ENCODE results near the gene PGGT1B. TPM values are rescaled to one million over a fixed set of nuclear protein-coding genes. Genes with fewer than 3 reads are reported as not detected.
"Not testable (repeated sequence)": the region's sequence is repeated elsewhere in the genome, so short reads cannot be mapped to it uniquely, and the experiment has no call there.

The PGGT1B gene
- polyA plus RNA-seq, 1 experiment = 4.1 TPM

GRCh38 chr5:115263078-115263380 lies 352 bp upstream of the PGGT1B start:
- DNase-seq (ENCODE audit: low read depth, low spot score) = no peak
- Histone ChIP-seq H3K4me3 (ENCODE audit: low read depth, low read length) (peak overlapping the region; percentile 84), H3K27ac (ENCODE audit: low read depth, low read length) (peak overlapping the region; percentile 89), H3K27me3 (ENCODE audit: control insufficient read depth, insufficient read depth, low read length) (no peaks in the 10 kb centered on the region), H3K9me3 (ENCODE audit: control insufficient read depth, insufficient read depth, low read length) (peaks cover 3% of the 10 kb centered on the region; the same call in 1 of the 2 replicates)
- no peak for TF ChIP-seq CTCF (IDR thresholded peaks at IDR 0.05; ENCODE audit: low read depth, low read length)
- CTCF ChIA-PET = interaction anchor here (0.8 to 2.2 kb wide), 3 partner anchors 12 to 165 kb away, joined by 3 to 9 read pairs (median 5); no protein-coding TSS in a partner anchor
- POLR2A ChIA-PET = interaction anchor here (0.6 kb wide), 1 partner anchor 90 kb away, joined by 4 read pairs; no protein-coding TSS in a partner anchor

GRCh38 chr5:115262011-115262320 lies 711 bp downstream of the PGGT1B start:
- CTCF ChIA-PET = interaction anchor here (0.5 to 2.2 kb wide), 6 partner anchors 11 to 341 kb away, joined by 3 to 9 read pairs (median 4); no protein-coding TSS in a partner anchor
- POLR2A ChIA-PET = no interaction called here

GRCh38 chr5:115260248-115260647 lies 2.4 kb downstream of the PGGT1B start:
- no peak for DNase-seq (ENCODE audit: low read depth, low spot score)
- Histone ChIP-seq H3K9me3 (ENCODE audit: control insufficient read depth, insufficient read depth, low read length) (peaks cover 3% of the 10 kb centered on the region; the same call in 1 of the 2 replicates), H3K27me3 (ENCODE audit: control insufficient read depth, insufficient read depth, low read length) (no peaks in the 10 kb centered on the region), H3K4me3 (ENCODE audit: low read depth, low read length) (no peak overlapping the region), H3K27ac (ENCODE audit: low read depth, low read length) (no peak overlapping the region)
- no peak for TF ChIP-seq CTCF (IDR thresholded peaks at IDR 0.05; ENCODE audit: low read depth, low read length)
- CTCF ChIA-PET = interaction anchor here (0.7 to 1.2 kb wide), 3 partner anchors 13 to 162 kb away, joined by 3 to 4 read pairs (median 3); no protein-coding TSS in a partner anchor
- POLR2A ChIA-PET = no interaction called here

More at GRCh38 chr5:115262011-115262320, 711 bp downstream of the PGGT1B start:
- Histone ChIP-seq H3K27me3 (ENCODE audit: control insufficient read depth, insufficient read depth, low read length) (no peaks in the 10 kb centered on the region), H3K4me3 (ENCODE audit: low read depth, low read length) (peak overlapping the region; percentile 84), H3K27ac (ENCODE audit: low read depth, low read length) (no peak overlapping the region), H3K9me3 (ENCODE audit: control insufficient read depth, insufficient read depth, low read length) (peaks cover 3% of the 10 kb centered on the region; the same call in 1 of the 2 replicates)
- TF ChIP-seq CTCF (IDR thresholded peaks at IDR 0.05; ENCODE audit: low read depth, low read length) = no peak
- DNase-seq (ENCODE audit: low read depth, low spot score) = no peak

GRCh38 chr5:115257981-115258380 lies 4.7 kb downstream of the PGGT1B start:
- no peak for TF ChIP-seq CTCF (IDR thresholded peaks at IDR 0.05; ENCODE audit: low read depth, low read length)
- no peak overlapping the region for H3K27ac ChIP-seq (ENCODE audit: low read depth, low read length)
- no peak overlapping the region for H3K4me3 ChIP-seq (ENCODE audit: low read depth, low read length)
- POLR2A ChIA-PET = no interaction called here
- H3K9me3 ChIP-seq (ENCODE audit: control insufficient read depth, insufficient read depth, low read length) = peaks cover 3% of the 10 kb centered on the region; the same call in 1 of the 2 replicates
- no peaks in the 10 kb centered on the region for H3K27me3 ChIP-seq (ENCODE audit: control insufficient read depth, insufficient read depth, low read length)
- DNase-seq (ENCODE audit: low read depth, low spot score) = no peak
- CTCF ChIA-PET = no interaction called here

DNA sequence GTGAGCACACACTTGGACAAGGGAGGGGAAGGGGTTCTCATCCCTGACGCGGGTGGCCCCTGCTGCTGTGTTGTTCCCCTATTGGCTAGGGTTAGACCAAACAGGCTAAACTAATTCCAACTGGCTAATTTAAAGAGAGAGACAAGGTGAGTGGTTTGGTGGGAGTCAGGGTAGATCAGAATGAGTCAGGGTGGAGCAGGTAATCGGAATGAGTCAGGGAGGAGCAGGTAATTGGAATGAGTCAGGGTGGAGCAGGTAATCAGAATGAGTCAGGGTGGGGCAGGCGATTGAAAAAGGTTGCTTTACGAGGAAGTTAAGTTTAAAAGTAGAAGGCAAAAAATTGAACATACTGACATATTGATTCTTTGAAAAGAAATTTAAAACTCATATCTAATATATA lies 13.3 kb downstream of the PGGT1B start:
- H3K27me3 ChIP-seq (ENCODE audit: control insufficient read depth, insufficient read depth, low read length); H3K9me3 ChIP-seq (ENCODE audit: control insufficient read depth, insufficient read depth, low read length); H3K27ac ChIP-seq (ENCODE audit: low read depth, low read length); H3K4me3 ChIP-seq (ENCODE audit: low read depth, low read length); POLR2A ChIA-PET; DNase-seq (ENCODE audit: low read depth, low spot score): not testable (repeated sequence)
- CTCF ChIA-PET = interaction anchor here (7.7 kb wide), 1 partner anchor 152 kb away, joined by 112 read pairs; no protein-coding TSS in a partner anchor

All from AG04450 (cell line).